ENCODE data around the gene MCFD2.
"Not testable (repeated sequence)": the region's sequence is repeated elsewhere in the genome, so short reads cannot be mapped to it uniquely, and the experiment has no call there.

Gene MCFD2

GRCh38 chr2:46877619-46878113 is 37.9 kb downstream of the MCFD2 start:
- no peak overlapping the region for H3K4me3 ChIP-seq (ENCODE audit: low read depth, low read length)
- DNase-seq (ENCODE audit: low read depth) = no peak

GRCh38 chr2:46876741-46877384 is 38.7 kb downstream of the MCFD2 start:
- no peak for DNase-seq (ENCODE audit: low read depth)
- no peak overlapping the region for H3K4me3 ChIP-seq (ENCODE audit: low read depth, low read length)

- not testable (repeated sequence) for H3K4me3 ChIP-seq (ENCODE audit: low read depth, low read length); DNase-seq (ENCODE audit: low read depth)
Observed at GRCh38 chr2:46875962-46876689, 39.5 kb downstream of the MCFD2 start.

- no peak for DNase-seq (ENCODE audit: low read depth)
- H3K4me3 ChIP-seq (ENCODE audit: low read depth, low read length) = no peak overlapping the region
Observed at GRCh38 chr2:46875226-46875899, 40.2 kb downstream of the MCFD2 start.

- no peak for DNase-seq (ENCODE audit: low read depth)
- no peak overlapping the region for H3K4me3 ChIP-seq (ENCODE audit: low read depth, low read length)
Observed at GRCh38 chr2:46874236-46874929, 41.2 kb downstream of the MCFD2 start.

- peak; percentile 96 for DNase-seq (ENCODE audit: low read depth)
- no peak overlapping the region for H3K4me3 ChIP-seq (ENCODE audit: low read depth, low read length)
Observed at GRCh38 chr2:46873604-46874068, 42.0 kb downstream of the MCFD2 start.

- no peak for DNase-seq (ENCODE audit: low read depth)
- H3K4me3 ChIP-seq (ENCODE audit: low read depth, low read length) = no peak overlapping the region
Observed at GRCh38 chr2:46872902-46873603, 42.6 kb downstream of the MCFD2 start.

- H3K4me3 ChIP-seq (ENCODE audit: low read depth, low read length) = no peak overlapping the region
- DNase-seq (ENCODE audit: low read depth) = no peak
Observed at GRCh38 chr2:46871976-46872381, 43.6 kb downstream of the MCFD2 start.

GRCh38 chr2:46870051-46870839 is 45.4 kb downstream of the MCFD2 start:
- no peak overlapping the region for H3K4me3 ChIP-seq (ENCODE audit: low read depth, low read length)
- no peak for DNase-seq (ENCODE audit: low read depth)

- DNase-seq (ENCODE audit: low read depth) = no peak
- no peak overlapping the region for H3K4me3 ChIP-seq (ENCODE audit: low read depth, low read length)
Observed at GRCh38 chr2:46869621-46870020, 46.0 kb downstream of the MCFD2 start.

- DNase-seq (ENCODE audit: low read depth) = no peak
- no peak overlapping the region for H3K4me3 ChIP-seq (ENCODE audit: low read depth, low read length)
Observed at GRCh38 chr2:46866770-46867246, 48.8 kb downstream of the MCFD2 start.

- DNase-seq (ENCODE audit: low read depth) = no peak
- H3K4me3 ChIP-seq (ENCODE audit: low read depth, low read length) = no peak overlapping the region
Observed at GRCh38 chr2:46865181-46865970, 50.2 kb downstream of the MCFD2 start.

GRCh38 chr2:46863882-46864281 is 51.7 kb downstream of the MCFD2 start:
- H3K4me3 ChIP-seq (ENCODE audit: low read depth, low read length) = no peak overlapping the region
- no peak for DNase-seq (ENCODE audit: low read depth)

GRCh38 chr2:46862514-46862913 is 53.1 kb downstream of the MCFD2 start:
- no peak for DNase-seq (ENCODE audit: low read depth)
- H3K4me3 ChIP-seq (ENCODE audit: low read depth, low read length) = no peak overlapping the region

- no peak overlapping the region for H3K4me3 ChIP-seq (ENCODE audit: low read depth, low read length)
- no peak for DNase-seq (ENCODE audit: low read depth)
Observed at GRCh38 chr2:46861916-46862315, 53.7 kb downstream of the MCFD2 start.

GRCh38 chr2:46859482-46859881 is 56.1 kb downstream of the MCFD2 start:
- no peak for DNase-seq (ENCODE audit: low read depth)
- H3K4me3 ChIP-seq (ENCODE audit: low read depth, low read length) = no peak overlapping the region

- DNase-seq (ENCODE audit: low read depth) = peak; percentile 88
Observed at GRCh38 chr2:46858702-46859090, 56.9 kb downstream of the MCFD2 start.

More at GRCh38 chr2:46858702-46859090, 56.9 kb downstream of the MCFD2 start:
- H3K4me3 ChIP-seq (ENCODE audit: low read depth, low read length) = no peak overlapping the region
